HEK293 (cell line): ENCODE measurements around the gene CNKSR2.
"Not testable (repeated sequence)": the region's sequence is repeated elsewhere in the genome, so short reads cannot be mapped to it uniquely, and the experiment has no call there.

Source experiments
- CTCF ChIA-PET: fragments of 350-600 bp; formaldehyde crosslinking; extraction: SDS; loops from one replicate; lab custom pipeline; 2021; ENCODE audit warnings: antibody characterized with exemption; lab: Yijun Ruan, JAX
- POLR2A ChIA-PET: fragments of 300-600 bp; formaldehyde crosslinking; extraction: SDS; loops from one replicate; lab custom pipeline; 2020; ENCODE audit warnings: antibody characterized with exemption, inconsistent platforms; lab: Yijun Ruan, JAX
- H3K27ac ChIP-seq: fragments of 200-500 bp; sonication (Bioruptor generic); 2 replicates; pipeline ENCODE4 v1.5.1; 2014; ENCODE audit warnings: low read depth, low read length, control low read depth, inconsistent platforms; ENCODE audit errors: extremely low read depth
- H3K36me3 ChIP-seq, 2 experiments: fragments of 200-500 bp in 1 of 2; sonication (Bioruptor generic) in 1 of 2; 1 replicate in 1 of 2; 2 replicates in 1 of 2; pipeline ENCODE4 v1.5.1; 2014 to 2017; ENCODE audit warnings: inconsistent platforms in 2 of 2, low read length in 2 of 2; ENCODE audit not compliant: control insufficient read depth in 2 of 2, insufficient read depth in 1 of 2
- H3K4me1 ChIP-seq: fragments of 200-500 bp; sonication (Bioruptor generic); 2 replicates; pipeline ENCODE4 v1.5.1; 2014; ENCODE audit warnings: mild to moderate bottlenecking, low read length, inconsistent platforms; ENCODE audit not compliant: control insufficient read depth, insufficient read depth
- H3K4me3 ChIP-seq: 2 replicates; pipeline ENCODE4 v1.5.1; 2011; ENCODE audit warnings: low read depth, mild to moderate bottlenecking, control low read depth, low read length, moderate library complexity
- H3K9me3 ChIP-seq: fragments of 200-500 bp; sonication (Bioruptor generic); 2 replicates; pipeline ENCODE4 v1.5.1; 2014; ENCODE audit warnings: low read depth, low read length, inconsistent platforms; ENCODE audit not compliant: control insufficient read depth, insufficient read depth
- BCL11B ChIP-seq: fragments of 450-650 bp; formaldehyde crosslinking; IDR thresholded peaks from 2 replicates; pipeline ENCODE4 v1.5.1; 2016; ENCODE audit warnings: low read depth, missing biosample characterization, missing genetic modification characterization
- EGR2 ChIP-seq: fragments of 450-650 bp; formaldehyde crosslinking; IDR thresholded peaks from 2 replicates; pipeline ENCODE4 v1.5.1; 2016; ENCODE audit warnings: low read depth, missing biosample characterization, missing genetic modification characterization
- KLF8 ChIP-seq: fragments of 450-650 bp; formaldehyde crosslinking; IDR thresholded peaks from 2 replicates; pipeline ENCODE4 v1.5.1; 2016; ENCODE audit warnings: missing biosample characterization, missing genetic modification characterization
- OSR2 ChIP-seq: fragments of 450-650 bp; formaldehyde crosslinking; IDR thresholded peaks from 2 replicates; pipeline ENCODE4 v1.5.1; 2016; ENCODE audit warnings: missing biosample characterization, missing genetic modification characterization
- ZBTB20 ChIP-seq: fragments of 450-650 bp; formaldehyde crosslinking; IDR thresholded peaks from 2 replicates; pipeline ENCODE4 v1.5.1; 2016; ENCODE audit warnings: missing biosample characterization, missing genetic modification characterization
- ZBTB8A ChIP-seq: fragments of 450-650 bp; formaldehyde crosslinking; IDR thresholded peaks from 2 replicates; pipeline ENCODE4 v1.5.1; 2016; ENCODE audit warnings: missing biosample characterization, missing genetic modification characterization
- ZFP3 ChIP-seq: fragments of 450-650 bp; formaldehyde crosslinking; IDR thresholded peaks from 2 replicates; pipeline ENCODE4 v1.5.1; 2016; ENCODE audit warnings: low read depth, missing biosample characterization, missing genetic modification characterization
- ZNF10 ChIP-seq: fragments of 450-650 bp; formaldehyde crosslinking; IDR thresholded peaks from 2 replicates; pipeline ENCODE4 v1.5.1; 2017; ENCODE audit warnings: missing biosample characterization, missing genetic modification characterization
- ZNF121 ChIP-seq: fragments of 450-650 bp; formaldehyde crosslinking; IDR thresholded peaks from 2 replicates; pipeline ENCODE4 v1.5.1; 2016; ENCODE audit warnings: missing biosample characterization, missing genetic modification characterization
- ZNF174 ChIP-seq: fragments of 450-650 bp; formaldehyde crosslinking; IDR thresholded peaks from 2 replicates; pipeline ENCODE4 v1.5.0; 2017; ENCODE audit warnings: missing biosample characterization, mild to moderate bottlenecking, missing genetic modification characterization
- ZNF266 ChIP-seq: fragments of 450-650 bp; formaldehyde crosslinking; IDR thresholded peaks from 2 replicates; pipeline ENCODE4 v1.5.1; 2016; ENCODE audit warnings: missing biosample characterization, missing genetic modification characterization, low read depth
- ZNF350 ChIP-seq: fragments of 450-650 bp; formaldehyde crosslinking; IDR thresholded peaks from 2 replicates; pipeline ENCODE4 v1.5.0; 2017; ENCODE audit warnings: missing biosample characterization, mild to moderate bottlenecking, missing genetic modification characterization
- ZNF366 ChIP-seq: fragments of 450-650 bp; formaldehyde crosslinking; conservative IDR thresholded peaks from 2 replicates; pipeline ENCODE4 v1.5.1; 2016; ENCODE audit warnings: missing biosample characterization, missing genetic modification characterization
- ZNF544 ChIP-seq: fragments of 450-650 bp; formaldehyde crosslinking; IDR thresholded peaks from 2 replicates; pipeline ENCODE4 v1.5.0; 2017; ENCODE audit warnings: missing biosample characterization, missing genetic modification characterization
- ZNF596 ChIP-seq: fragments of 450-650 bp; IDR thresholded peaks from 2 replicates; pipeline ENCODE4 v1.5.0; 2018; ENCODE audit warnings: missing biosample characterization, mild to moderate bottlenecking, missing genetic modification characterization, moderate library complexity
- ZNF621 ChIP-seq: fragments of 450-650 bp; formaldehyde crosslinking; IDR thresholded peaks from 2 replicates; pipeline ENCODE4 v1.5.1; 2017; ENCODE audit warnings: missing biosample characterization, missing genetic modification characterization
- ZNF76 ChIP-seq: fragments of 450-650 bp; formaldehyde crosslinking; IDR thresholded peaks from 2 replicates; pipeline ENCODE4; 2016; ENCODE audit warnings: low read depth, missing biosample characterization, missing genetic modification characterization, borderline replicate concordance
- TF ChIP-seq, protein P1 (sequence below): fragments of 450-650 bp; formaldehyde crosslinking; IDR thresholded peaks from 2 replicates; pipeline ENCODE4 v1.5.1; 2016; ENCODE audit warnings: missing biosample characterization, missing genetic modification characterization
- TF ChIP-seq, protein P2 (sequence below): fragments of 450-650 bp; formaldehyde crosslinking; IDR thresholded peaks from 2 replicates; pipeline ENCODE4 v1.5.1; 2016; ENCODE audit warnings: missing biosample characterization, missing genetic modification characterization
- TF ChIP-seq, protein P3 (sequence below): fragments of 450-650 bp; formaldehyde crosslinking; IDR thresholded peaks from 2 replicates; pipeline ENCODE4 v1.5.1; 2016; ENCODE audit warnings: missing biosample characterization, missing genetic modification characterization, borderline replicate concordance
- TF ChIP-seq, protein P4 (sequence below): fragments of 450-650 bp; formaldehyde crosslinking; IDR thresholded peaks from 2 replicates; pipeline ENCODE4 v1.5.1; 2017; ENCODE audit warnings: missing biosample characterization, missing genetic modification characterization

CNKSR2 gene

DNA sequence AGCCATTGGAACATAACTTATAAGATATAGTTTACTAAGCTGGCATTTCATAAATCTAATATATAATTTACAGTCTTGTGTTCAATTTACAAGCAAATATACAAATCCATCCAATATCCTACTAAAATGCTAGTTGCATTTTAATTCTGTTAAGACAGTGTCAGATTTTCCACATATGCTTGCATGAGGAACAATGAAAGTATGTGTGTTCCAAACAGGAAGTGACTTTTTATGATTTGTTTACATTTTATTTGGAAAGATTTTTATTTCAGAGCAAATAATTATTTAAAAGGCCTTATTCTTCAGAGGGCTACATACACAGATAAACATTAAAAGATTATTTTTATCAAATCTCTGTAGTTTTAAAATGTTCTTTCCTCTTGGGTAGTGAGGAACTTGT is 153.9 kb downstream of the CNKSR2 start:
- CTCF ChIA-PET = no interaction called here
- TF ChIP-seq, protein P1, sequence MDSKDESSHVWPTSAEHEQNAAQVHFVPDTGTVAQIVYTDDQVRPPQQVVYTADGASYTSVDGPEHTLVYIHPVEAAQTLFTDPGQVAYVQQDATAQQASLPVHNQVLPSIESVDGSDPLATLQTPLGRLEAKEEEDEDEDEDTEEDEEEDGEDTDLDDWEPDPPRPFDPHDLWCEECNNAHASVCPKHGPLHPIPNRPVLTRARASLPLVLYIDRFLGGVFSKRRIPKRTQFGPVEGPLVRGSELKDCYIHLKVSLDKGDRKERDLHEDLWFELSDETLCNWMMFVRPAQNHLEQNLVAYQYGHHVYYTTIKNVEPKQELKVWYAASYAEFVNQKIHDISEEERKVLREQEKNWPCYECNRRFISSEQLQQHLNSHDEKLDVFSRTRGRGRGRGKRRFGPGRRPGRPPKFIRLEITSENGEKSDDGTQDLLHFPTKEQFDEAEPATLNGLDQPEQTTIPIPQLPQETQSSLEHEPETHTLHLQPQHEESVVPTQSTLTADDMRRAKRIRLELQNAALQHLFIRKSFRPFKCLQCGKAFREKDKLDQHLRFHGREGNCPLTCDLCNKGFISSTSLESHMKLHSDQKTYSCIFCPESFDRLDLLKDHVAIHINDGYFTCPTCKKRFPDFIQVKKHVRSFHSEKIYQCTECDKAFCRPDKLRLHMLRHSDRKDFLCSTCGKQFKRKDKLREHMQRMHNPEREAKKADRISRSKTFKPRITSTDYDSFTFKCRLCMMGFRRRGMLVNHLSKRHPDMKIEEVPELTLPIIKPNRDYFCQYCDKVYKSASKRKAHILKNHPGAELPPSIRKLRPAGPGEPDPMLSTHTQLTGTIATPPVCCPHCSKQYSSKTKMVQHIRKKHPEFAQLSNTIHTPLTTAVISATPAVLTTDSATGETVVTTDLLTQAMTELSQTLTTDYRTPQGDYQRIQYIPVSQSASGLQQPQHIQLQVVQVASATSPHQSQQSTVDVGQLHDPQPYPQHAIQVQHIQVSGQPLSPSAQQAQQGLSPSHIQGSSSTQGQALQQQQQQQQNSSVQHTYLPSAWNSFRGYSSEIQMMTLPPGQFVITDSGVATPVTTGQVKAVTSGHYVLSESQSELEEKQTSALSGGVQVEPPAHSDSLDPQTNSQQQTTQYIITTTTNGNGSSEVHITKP = no peak
- TF ChIP-seq, protein P2, sequence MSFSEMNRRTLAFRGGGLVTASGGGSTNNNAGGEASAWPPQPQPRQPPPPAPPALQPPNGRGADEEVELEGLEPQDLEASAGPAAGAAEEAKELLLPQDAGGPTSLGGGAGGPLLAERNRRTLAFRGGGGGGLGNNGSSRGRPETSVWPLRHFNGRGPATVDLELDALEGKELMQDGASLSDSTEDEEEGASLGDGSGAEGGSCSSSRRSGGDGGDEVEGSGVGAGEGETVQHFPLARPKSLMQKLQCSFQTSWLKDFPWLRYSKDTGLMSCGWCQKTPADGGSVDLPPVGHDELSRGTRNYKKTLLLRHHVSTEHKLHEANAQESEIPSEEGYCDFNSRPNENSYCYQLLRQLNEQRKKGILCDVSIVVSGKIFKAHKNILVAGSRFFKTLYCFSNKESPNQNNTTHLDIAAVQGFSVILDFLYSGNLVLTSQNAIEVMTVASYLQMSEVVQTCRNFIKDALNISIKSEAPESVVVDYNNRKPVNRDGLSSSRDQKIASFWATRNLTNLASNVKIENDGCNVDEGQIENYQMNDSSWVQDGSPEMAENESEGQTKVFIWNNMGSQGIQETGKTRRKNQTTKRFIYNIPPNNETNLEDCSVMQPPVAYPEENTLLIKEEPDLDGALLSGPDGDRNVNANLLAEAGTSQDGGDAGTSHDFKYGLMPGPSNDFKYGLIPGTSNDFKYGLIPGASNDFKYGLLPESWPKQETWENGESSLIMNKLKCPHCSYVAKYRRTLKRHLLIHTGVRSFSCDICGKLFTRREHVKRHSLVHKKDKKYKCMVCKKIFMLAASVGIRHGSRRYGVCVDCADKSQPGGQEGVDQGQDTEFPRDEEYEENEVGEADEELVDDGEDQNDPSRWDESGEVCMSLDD = no peak
- TF ChIP-seq, protein P3, sequence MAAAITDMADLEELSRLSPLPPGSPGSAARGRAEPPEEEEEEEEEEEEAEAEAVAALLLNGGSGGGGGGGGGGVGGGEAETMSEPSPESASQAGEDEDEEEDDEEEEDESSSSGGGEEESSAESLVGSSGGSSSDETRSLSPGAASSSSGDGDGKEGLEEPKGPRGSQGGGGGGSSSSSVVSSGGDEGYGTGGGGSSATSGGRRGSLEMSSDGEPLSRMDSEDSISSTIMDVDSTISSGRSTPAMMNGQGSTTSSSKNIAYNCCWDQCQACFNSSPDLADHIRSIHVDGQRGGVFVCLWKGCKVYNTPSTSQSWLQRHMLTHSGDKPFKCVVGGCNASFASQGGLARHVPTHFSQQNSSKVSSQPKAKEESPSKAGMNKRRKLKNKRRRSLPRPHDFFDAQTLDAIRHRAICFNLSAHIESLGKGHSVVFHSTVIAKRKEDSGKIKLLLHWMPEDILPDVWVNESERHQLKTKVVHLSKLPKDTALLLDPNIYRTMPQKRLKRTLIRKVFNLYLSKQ = no peak
- Histone ChIP-seq H3K9me3 (no peaks in the 10 kb centered on the region), H3K4me3 (no peak overlapping the region), H3K4me1 (no peaks in the 10 kb centered on the region), H3K27ac (no peak overlapping the region), H3K36me3 (no peaks in the 10 kb centered on the region; a peak in 1 of 3 replicates)
- POLR2A ChIA-PET = no interaction called here

DNA sequence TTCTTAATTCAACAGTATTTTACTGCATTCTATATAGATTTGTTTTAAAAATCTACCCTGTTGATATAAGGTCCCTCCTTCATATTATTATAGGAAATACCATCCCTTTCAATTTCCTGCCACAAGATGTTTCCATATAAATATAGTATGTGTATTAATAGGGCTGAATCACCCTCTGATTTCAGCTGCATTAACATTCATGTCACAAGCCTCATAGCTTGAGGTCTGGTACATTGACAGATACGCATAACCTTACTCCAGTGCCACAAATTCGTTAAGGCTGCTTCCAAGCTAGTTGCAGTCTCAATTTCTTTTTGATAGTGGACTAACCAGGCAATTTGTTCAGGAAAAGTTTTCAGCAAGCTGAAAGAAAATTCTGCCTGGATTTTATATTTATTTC is 155.6 kb downstream of the CNKSR2 start:
- POLR2A ChIA-PET = no interaction called here
- TF ChIP-seq ZNF121 (no peak), KLF8 (no peak), ZNF544 (tag by site-specific recombination) (no peak), ZNF174 (tag by site-specific recombination) (no peak), BCL11B (tag by site-specific recombination) (no peak), ZNF10 (tag by site-specific recombination) (no peak), EGR2 (no peak)
- Histone ChIP-seq H3K9me3 (no peaks in the 10 kb centered on the region), H3K4me1 (no peaks in the 10 kb centered on the region), H3K4me3 (no peak overlapping the region), H3K36me3 (no peaks in the 10 kb centered on the region; a peak in 1 of 3 replicates), H3K27ac (no peak overlapping the region)
- CTCF ChIA-PET = interaction anchor here (0.6 kb wide), 1 partner anchor 9 kb away, joined by 3 read pairs; no protein-coding TSS in a partner anchor

DNA sequence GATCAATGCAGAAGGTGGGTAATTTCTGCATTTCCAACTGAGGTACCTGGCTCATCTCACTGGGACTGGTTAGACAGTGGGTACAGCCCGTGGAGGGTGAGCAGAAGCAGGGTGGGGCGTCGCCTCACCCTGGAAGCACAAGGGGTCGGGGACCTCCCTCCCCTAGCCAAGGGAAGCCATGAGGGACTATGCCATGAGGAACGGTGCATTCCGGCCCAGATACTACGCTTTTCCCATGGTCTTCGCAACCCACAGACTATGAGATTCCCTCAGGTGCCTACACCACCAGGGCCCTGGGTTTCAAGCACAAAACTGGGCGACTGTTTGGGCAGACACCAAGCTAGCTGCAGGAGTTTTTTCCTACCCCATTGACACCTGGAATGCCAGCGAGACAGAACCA is 170.4 kb downstream of the CNKSR2 start:
- H3K4me3 ChIP-seq, POLR2A ChIA-PET, H3K27ac ChIP-seq, CTCF ChIA-PET, H3K36me3 ChIP-seq, H3K4me1 ChIP-seq, H3K9me3 ChIP-seq: not testable (repeated sequence)

DNA sequence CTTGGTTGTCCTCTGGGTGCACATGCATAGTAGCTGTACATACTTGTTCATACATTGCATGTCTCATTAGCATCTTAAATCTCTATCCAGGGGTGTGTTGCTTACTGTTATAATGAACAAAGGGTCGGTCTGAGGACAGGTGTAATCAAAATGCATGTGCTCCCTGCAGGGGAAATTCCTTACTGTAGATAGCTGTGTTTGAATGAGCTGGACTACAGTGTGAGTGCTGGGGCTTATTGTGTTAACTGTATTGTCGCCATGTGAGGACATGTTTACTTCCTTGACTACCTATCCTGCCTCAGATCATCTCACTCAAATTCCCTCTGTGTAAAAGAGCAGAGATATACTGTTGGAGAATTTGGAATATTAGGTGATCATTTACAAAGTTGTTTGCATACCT is 185.2 kb downstream of the CNKSR2 start:
- TF ChIP-seq, protein P4, sequence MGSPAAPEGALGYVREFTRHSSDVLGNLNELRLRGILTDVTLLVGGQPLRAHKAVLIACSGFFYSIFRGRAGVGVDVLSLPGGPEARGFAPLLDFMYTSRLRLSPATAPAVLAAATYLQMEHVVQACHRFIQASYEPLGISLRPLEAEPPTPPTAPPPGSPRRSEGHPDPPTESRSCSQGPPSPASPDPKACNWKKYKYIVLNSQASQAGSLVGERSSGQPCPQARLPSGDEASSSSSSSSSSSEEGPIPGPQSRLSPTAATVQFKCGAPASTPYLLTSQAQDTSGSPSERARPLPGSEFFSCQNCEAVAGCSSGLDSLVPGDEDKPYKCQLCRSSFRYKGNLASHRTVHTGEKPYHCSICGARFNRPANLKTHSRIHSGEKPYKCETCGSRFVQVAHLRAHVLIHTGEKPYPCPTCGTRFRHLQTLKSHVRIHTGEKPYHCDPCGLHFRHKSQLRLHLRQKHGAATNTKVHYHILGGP (tag by site-specific recombination) = no peak
- TF ChIP-seq ZNF621 (tag by site-specific recombination) = no peak
- TF ChIP-seq ZNF266 (tag by site-specific recombination) = no peak
- no peak for TF ChIP-seq OSR2
- TF ChIP-seq ZNF366 (tag by site-specific recombination) = no peak
- TF ChIP-seq ZBTB20 (tag by site-specific recombination) = no peak
- no peak for TF ChIP-seq ZNF596 (tag by site-specific recombination)
- no peak for TF ChIP-seq ZNF76 (tag by site-specific recombination)
- TF ChIP-seq ZNF350 = no peak
- no peak for TF ChIP-seq ZBTB8A
- no peak for TF ChIP-seq EGR2
- TF ChIP-seq ZFP3 = no peak
- TF ChIP-seq, all 188 proteins: peak for 0
- Histone ChIP-seq H3K4me1 (no peaks in the 10 kb centered on the region), H3K9me3 (no peaks in the 10 kb centered on the region), H3K4me3 (no peak overlapping the region), H3K27ac (no peak overlapping the region), H3K36me3 (no peaks in the 10 kb centered on the region)
- ChIA-PET POLR2A (interaction anchor here (0.6 kb wide), 1 partner anchor 67 kb away, joined by 4 read pairs; no protein-coding TSS in a partner anchor), CTCF (no interaction called here)
